ENCODE measurements around the gene CDH4. TPM values are rescaled to one million over a fixed set of nuclear protein-coding genes. Genes with fewer than 3 reads are reported as not detected.

The CDH4 gene
- total and polyA plus RNA-seq, 10 donors: 0.30 to 20.1 (median 7.7) TPM

- Histone ChIP-seq H3K27me3 (replicated peaks in 1 of 7) (peaks cover 0 to 3% (median 0%) of the 10 kb centered on the region in 7 donors), H3K27ac (no peak overlapping the region), H3K4me1 (peaks cover 0 to 14% (median 2%) of the 10 kb centered on the region in 6 donors), H3K9me3 (peaks cover 0 to 23% (median 12%) of the 10 kb centered on the region in 8 donors), H3K4me3 (no peak overlapping the region), H3K36me3 (no peaks in the 10 kb centered on the region)
- no peak for TF ChIP-seq CTCF (IDR thresholded peaks at IDR 0.05 in 8 of 11, conservative IDR thresholded peaks at IDR 0.05 in 3 of 11)
- no peak for TF ChIP-seq POLR2AphosphoS5 (IDR thresholded peaks at IDR 0.05)
- no peak for TF ChIP-seq POLR2A (IDR thresholded peaks at IDR 0.05)
- intact Hi-C loops (cut with DNase I; ENCODE audit: low total_unique reads): no loop called here
- peak; percentile 48 for DNase-seq
- 86 to 89% (median 87%) methylated on average over 12 of the region's 12 CpGs for WGBS, 5 donors
Measured at GRCh38 chr20:61754976-61755778, 503.1 kb downstream of the CDH4 start.

GRCh38 chr20:61755971-61756845 lies 504.1 kb downstream of the CDH4 start:
- intact Hi-C loops (cut with DNase I; ENCODE audit: low total_unique reads): no loop called here
- Histone ChIP-seq H3K27me3 (replicated peaks in 1 of 7) (peaks cover 0 to 3% (median 0%) of the 10 kb centered on the region in 7 donors), H3K4me3 (no peak overlapping the region), H3K9me3 (peaks cover 0 to 12% (median 3%) of the 10 kb centered on the region in 8 donors), H3K36me3 (no peaks in the 10 kb centered on the region), H3K27ac (no peak overlapping the region), H3K4me1 (peaks cover 0 to 14% (median 2%) of the 10 kb centered on the region in 6 donors)
- WGBS, 5 donors: 82 to 89% (median 87%) methylated on average over 12 to 15 of the region's 15 CpGs
- peak; percentile 51 for DNase-seq
- TF ChIP-seq POLR2AphosphoS5 (IDR thresholded peaks at IDR 0.05) (no peak), POLR2A (IDR thresholded peaks at IDR 0.05) (no peak), CTCF (IDR thresholded peaks at IDR 0.05 in 8 of 11, conservative IDR thresholded peaks at IDR 0.05 in 3 of 11) (no peak)

- intact Hi-C loops (cut with DNase I; ENCODE audit: low total_unique reads): no loop called here
- Histone ChIP-seq H3K27me3 (replicated peaks in 1 of 7) (peaks cover 0 to 3% (median 0%) of the 10 kb centered on the region in 7 donors), H3K9me3 (peaks cover 0 to 5% (median 0%) of the 10 kb centered on the region in 8 donors), H3K36me3 (no peaks in the 10 kb centered on the region), H3K4me3 (no peak overlapping the region), H3K27ac (no peak overlapping the region), H3K4me1 (peaks cover 0 to 14% (median 2%) of the 10 kb centered on the region in 6 donors)
- DNase-seq: peak; percentile 53
- TF ChIP-seq CTCF (IDR thresholded peaks at IDR 0.05 in 8 of 11, conservative IDR thresholded peaks at IDR 0.05 in 3 of 11): no peak
- WGBS, 5 donors: 72 to 82% (median 78%) methylated on average over 18 of the region's 18 CpGs
Measured at GRCh38 chr20:61756966-61757677, 505.1 kb downstream of the CDH4 start.
